ENCODE results near the gene TRAP1. TPM values are rescaled to one million over a fixed set of nuclear protein-coding genes. Genes with fewer than 3 reads are reported as not detected.

TRAP1 gene
- total RNA-seq, 4 donors from 2014 or later = 43.2 to 53.8 (median 51.2) TPM

DNA sequence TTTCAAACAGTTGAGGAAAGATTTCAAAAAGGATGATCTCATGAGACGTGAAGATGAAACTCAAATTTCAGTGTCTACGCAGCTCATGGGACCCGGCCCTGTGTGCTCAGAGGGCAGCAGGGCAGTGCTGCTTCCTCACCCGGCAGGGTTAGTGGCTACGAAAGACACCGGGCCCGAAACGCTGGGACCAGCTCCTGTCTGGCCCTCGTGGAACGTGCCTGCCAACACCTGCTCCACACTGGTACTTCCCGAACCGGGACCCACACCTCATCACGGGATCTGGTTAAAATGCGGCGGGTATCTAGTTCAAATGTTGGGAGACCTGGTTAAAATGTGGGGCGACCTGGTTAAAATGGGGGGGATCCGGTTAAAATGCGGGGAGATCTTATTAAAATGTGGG lies 44.1 kb downstream of the TRAP1 start:
- no peak for ATAC-seq
- no peaks in the 10 kb centered on the region for H3K27me3 ChIP-seq
- 100% methylated on average over 2 of the region's 18 CpGs for WGBS, 2 donors (ENCODE audit: low coverage in 1 of 2)

DNA sequence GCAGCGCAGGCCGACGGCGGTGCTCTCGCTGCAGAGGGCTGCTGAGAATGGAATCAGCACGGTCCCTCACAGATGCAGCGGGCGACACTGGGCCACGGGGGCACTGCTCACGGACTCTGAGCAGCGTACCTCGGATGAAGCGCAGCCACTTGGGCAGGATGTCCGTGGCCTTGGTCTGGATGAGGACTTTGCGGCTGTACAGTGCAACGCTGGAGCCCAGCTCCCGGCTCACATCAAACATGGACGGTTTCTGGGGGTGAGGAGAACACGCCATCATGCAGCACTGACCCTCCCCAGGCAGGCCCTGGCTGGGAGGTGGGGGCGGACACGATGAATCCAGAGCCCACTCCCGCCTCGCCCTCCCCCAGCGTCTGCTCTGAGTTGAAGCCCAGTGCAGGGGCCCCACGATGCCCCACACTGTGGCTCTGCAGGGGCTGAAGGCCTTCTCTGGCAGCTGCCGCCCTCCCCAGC lies 44.7 kb downstream of the TRAP1 start:
- TF ChIP-seq, protein P1, sequence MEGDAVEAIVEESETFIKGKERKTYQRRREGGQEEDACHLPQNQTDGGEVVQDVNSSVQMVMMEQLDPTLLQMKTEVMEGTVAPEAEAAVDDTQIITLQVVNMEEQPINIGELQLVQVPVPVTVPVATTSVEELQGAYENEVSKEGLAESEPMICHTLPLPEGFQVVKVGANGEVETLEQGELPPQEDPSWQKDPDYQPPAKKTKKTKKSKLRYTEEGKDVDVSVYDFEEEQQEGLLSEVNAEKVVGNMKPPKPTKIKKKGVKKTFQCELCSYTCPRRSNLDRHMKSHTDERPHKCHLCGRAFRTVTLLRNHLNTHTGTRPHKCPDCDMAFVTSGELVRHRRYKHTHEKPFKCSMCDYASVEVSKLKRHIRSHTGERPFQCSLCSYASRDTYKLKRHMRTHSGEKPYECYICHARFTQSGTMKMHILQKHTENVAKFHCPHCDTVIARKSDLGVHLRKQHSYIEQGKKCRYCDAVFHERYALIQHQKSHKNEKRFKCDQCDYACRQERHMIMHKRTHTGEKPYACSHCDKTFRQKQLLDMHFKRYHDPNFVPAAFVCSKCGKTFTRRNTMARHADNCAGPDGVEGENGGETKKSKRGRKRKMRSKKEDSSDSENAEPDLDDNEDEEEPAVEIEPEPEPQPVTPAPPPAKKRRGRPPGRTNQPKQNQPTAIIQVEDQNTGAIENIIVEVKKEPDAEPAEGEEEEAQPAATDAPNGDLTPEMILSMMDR (IDR thresholded peaks at IDR 0.05) = no peak
- no peak for TF ChIP-seq POLR2A (IDR thresholded peaks at IDR 0.05)
- TF ChIP-seq EP300 (IDR thresholded peaks at IDR 0.05) = no peak
- TF ChIP-seq POLR2AphosphoS5 (IDR thresholded peaks at IDR 0.05) = no peak
- WGBS, 2 donors (ENCODE audit: low coverage in 1 of 2) = 100% methylated on average over 4 of the region's 26 CpGs; no CpG with 5 or more reads in 1 of the 2 donors
- H3K9me3 ChIP-seq = no peaks in the 10 kb centered on the region
- H3K4me3 ChIP-seq = no peak overlapping the region
- H3K27ac ChIP-seq = no peak overlapping the region
- no peaks in the 10 kb centered on the region for H3K27me3 ChIP-seq
- no peaks in the 10 kb centered on the region for H3K4me1 ChIP-seq
- peaks cover 0 to 90% of the 10 kb centered on the region in 2 donors for H3K36me3 ChIP-seq
- ATAC-seq = no peak

More for the DNA sequence above, 44.1 kb downstream of the TRAP1 start:
- H3K27ac ChIP-seq = no peak overlapping the region
- H3K9me3 ChIP-seq = no peaks in the 10 kb centered on the region
- no peak for TF ChIP-seq EP300 (IDR thresholded peaks at IDR 0.05)
- no peak for TF ChIP-seq POLR2AphosphoS5 (IDR thresholded peaks at IDR 0.05)
- TF ChIP-seq, protein P1 (IDR thresholded peaks at IDR 0.05) = no peak
- TF ChIP-seq POLR2A (IDR thresholded peaks at IDR 0.05) = no peak
- H3K4me1 ChIP-seq = no peaks in the 10 kb centered on the region
- no peak overlapping the region for H3K4me3 ChIP-seq
- peaks cover 0 to 92% of the 10 kb centered on the region in 2 donors for H3K36me3 ChIP-seq

DNA sequence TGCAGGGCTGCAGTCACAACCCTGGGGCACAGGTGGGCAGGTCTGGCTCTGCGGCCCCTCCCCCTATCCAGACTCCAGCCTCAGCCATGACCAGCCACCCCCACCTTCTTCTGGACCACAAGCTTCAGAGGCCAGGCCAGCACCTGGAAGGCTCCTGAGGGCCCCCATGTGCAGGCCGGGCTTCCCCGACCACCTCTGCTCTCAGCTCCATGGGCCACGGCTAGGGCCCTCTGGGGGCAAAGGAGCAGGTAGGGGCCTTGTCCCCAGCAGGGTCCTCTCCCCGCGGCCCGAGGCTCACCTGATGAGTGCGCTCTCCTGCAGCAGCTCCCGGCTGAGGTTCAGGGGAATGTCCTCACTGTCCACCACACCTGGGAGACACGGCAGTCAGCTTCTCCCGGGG lies 45.9 kb downstream of the TRAP1 start:
- H3K4me3 ChIP-seq = no peak overlapping the region
- H3K9me3 ChIP-seq = no peaks in the 10 kb centered on the region
- no peaks in the 10 kb centered on the region for H3K4me1 ChIP-seq
- no peak for ATAC-seq
- H3K27ac ChIP-seq = no peak overlapping the region
- TF ChIP-seq EP300 (IDR thresholded peaks at IDR 0.05) = no peak
- no peak for TF ChIP-seq POLR2AphosphoS5 (IDR thresholded peaks at IDR 0.05)
- TF ChIP-seq POLR2A (IDR thresholded peaks at IDR 0.05) = no peak
- TF ChIP-seq, protein P1 (IDR thresholded peaks at IDR 0.05) = no peak
- 100% methylated on average over 1 of the region's 11 CpGs; no CpG with 5 or more reads in 1 of the 2 donors for WGBS, 2 donors (ENCODE audit: low coverage in 1 of 2)
- peaks cover 0 to 85% of the 10 kb centered on the region in 2 donors for H3K36me3 ChIP-seq
- no peaks in the 10 kb centered on the region for H3K27me3 ChIP-seq

DNA sequence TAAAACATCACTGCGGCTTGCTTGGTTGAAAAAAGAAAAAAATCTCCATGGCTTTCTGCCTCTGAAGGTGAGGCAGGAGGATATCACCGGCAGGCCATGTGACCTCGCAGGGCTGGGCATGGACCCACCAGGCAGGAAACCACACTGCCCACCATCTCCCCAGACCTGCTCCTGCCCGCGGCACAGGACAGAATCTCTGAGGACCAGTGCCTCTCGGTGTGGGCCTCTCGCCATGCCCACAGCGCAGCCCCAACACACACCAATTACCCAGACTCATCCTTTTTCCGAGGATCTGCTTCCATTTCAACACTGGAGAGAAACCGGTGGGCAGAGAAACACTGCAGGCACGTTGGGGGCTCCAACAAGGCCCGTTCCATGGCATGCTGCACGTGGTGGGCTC lies 46.6 kb downstream of the TRAP1 start:
- WGBS, 2 donors (ENCODE audit: low coverage in 1 of 2) = 86 to 92% methylated on average over 5 to 6 of the region's 13 CpGs
- Histone ChIP-seq H3K27me3 (no peaks in the 10 kb centered on the region), H3K4me1 (no peaks in the 10 kb centered on the region), H3K9me3 (no peaks in the 10 kb centered on the region), H3K36me3 (peaks cover 0 to 84% of the 10 kb centered on the region in 2 donors), H3K4me3 (no peak overlapping the region), H3K27ac (no peak overlapping the region)
- no peak for TF ChIP-seq EP300 (IDR thresholded peaks at IDR 0.05)
- TF ChIP-seq, protein P1 (IDR thresholded peaks at IDR 0.05) = no peak
- TF ChIP-seq POLR2AphosphoS5 (IDR thresholded peaks at IDR 0.05) = no peak
- TF ChIP-seq POLR2A (IDR thresholded peaks at IDR 0.05) = no peak
- no peak for ATAC-seq

DNA sequence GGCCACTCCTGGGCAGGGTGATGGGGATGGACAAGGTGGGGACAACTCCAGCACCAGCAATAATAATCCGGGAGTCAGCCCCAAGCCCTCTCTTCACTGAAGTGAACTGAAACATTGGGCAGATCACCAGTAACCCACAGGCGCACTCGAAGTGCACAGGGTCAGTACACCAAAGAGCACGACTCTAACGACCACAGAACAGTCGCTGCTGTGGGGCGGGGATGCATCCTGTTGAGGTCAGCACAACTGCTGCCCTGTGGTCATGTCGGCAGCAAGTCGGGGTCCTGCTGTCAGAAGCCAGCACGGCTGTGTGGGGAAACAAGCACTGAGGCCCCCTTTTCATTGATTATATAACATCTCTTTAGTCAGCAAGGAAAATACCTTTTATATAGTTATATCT lies 48.2 kb downstream of the TRAP1 start:
- Histone ChIP-seq H3K27me3 (no peaks in the 10 kb centered on the region), H3K27ac (no peak overlapping the region), H3K4me3 (no peak overlapping the region), H3K4me1 (no peaks in the 10 kb centered on the region), H3K9me3 (no peaks in the 10 kb centered on the region), H3K36me3 (peaks cover 0 to 84% of the 10 kb centered on the region in 2 donors)
- 92% methylated on average over 7 of the region's 10 CpGs; no CpG with 5 or more reads in 1 of the 2 donors for WGBS, 2 donors (ENCODE audit: low coverage in 1 of 2)
- TF ChIP-seq EP300 (IDR thresholded peaks at IDR 0.05) (no peak), POLR2AphosphoS5 (IDR thresholded peaks at IDR 0.05) (no peak), POLR2A (IDR thresholded peaks at IDR 0.05) (no peak)
- TF ChIP-seq, protein P1 (IDR thresholded peaks at IDR 0.05) = no peak
- no peak for ATAC-seq

All from gastroesophageal sphincter (tissue), 4 donors.